ENCODE results near the gene MTHFD2L. TPM values are rescaled to one million over a fixed set of nuclear protein-coding genes. Genes with fewer than 3 reads are reported as not detected.

The MTHFD2L gene
- total RNA-seq, 2 donors from 2014 or later = 13.2 to 13.8 TPM

- no peak overlapping the region for H3K4me3 ChIP-seq
- ATAC-seq = no peak
- WGBS, 2 donors = 95 to 98% methylated on average over 2 of the region's 2 CpGs
Measured at GRCh38 chr4:74167585-74167984, 9.7 kb downstream of the MTHFD2L start.

GRCh38 chr4:74168841-74169240 lies 10.9 kb downstream of the MTHFD2L start:
- DNase-seq (no peak), ATAC-seq (no peak)
- 90 to 92% methylated on average over 2 of the region's 2 CpGs for WGBS, 2 donors
- Histone ChIP-seq H3K9me3 (no peaks in the 10 kb centered on the region), H3K27me3 (no peaks in the 10 kb centered on the region), H3K27ac (no peak overlapping the region), H3K36me3 (replicated peaks in 1 of 2; ENCODE audit: insufficient read depth in 1 of 2, low read depth in 2 of 2) (no peaks in the 10 kb centered on the region), H3K4me1 (no peaks in the 10 kb centered on the region), H3K4me3 (no peak overlapping the region)
- TF ChIP-seq CTCF (IDR thresholded peaks at IDR 0.05) (no peak), POLR2A (IDR thresholded peaks at IDR 0.05) (no peak)
- intact Hi-C loops (cut with DNase I) = no loop called here

More at GRCh38 chr4:74167585-74167984, 9.7 kb downstream of the MTHFD2L start:
- Histone ChIP-seq H3K4me1 (no peaks in the 10 kb centered on the region), H3K27me3 (no peaks in the 10 kb centered on the region), H3K9me3 (no peaks in the 10 kb centered on the region), H3K27ac (no peak overlapping the region), H3K36me3 (replicated peaks in 1 of 2; ENCODE audit: insufficient read depth in 1 of 2, low read depth in 2 of 2) (no peaks in the 10 kb centered on the region)
- intact Hi-C loops (cut with DNase I) = no loop called here
- no peak for DNase-seq
- no peak for TF ChIP-seq CTCF (IDR thresholded peaks at IDR 0.05)
- TF ChIP-seq POLR2A (IDR thresholded peaks at IDR 0.05) = no peak

- DNase-seq (no peak), ATAC-seq (no peak)
- intact Hi-C loops (cut with DNase I) = no loop called here
- no peak overlapping the region for H3K27ac ChIP-seq
- 91 to 94% methylated on average over 5 of the region's 5 CpGs for WGBS, 2 donors
- no peaks in the 10 kb centered on the region for H3K4me1 ChIP-seq
- no peak overlapping the region for H3K4me3 ChIP-seq
- no peaks in the 10 kb centered on the region for H3K9me3 ChIP-seq
- no peaks in the 10 kb centered on the region for H3K36me3 ChIP-seq (replicated peaks in 1 of 2; ENCODE audit: insufficient read depth in 1 of 2, low read depth in 2 of 2)
- no peak for TF ChIP-seq CTCF (IDR thresholded peaks at IDR 0.05)
- TF ChIP-seq POLR2A (IDR thresholded peaks at IDR 0.05) = no peak
- H3K27me3 ChIP-seq = no peaks in the 10 kb centered on the region
Measured at GRCh38 chr4:74173321-74173720, 15.4 kb downstream of the MTHFD2L start.

GRCh38 chr4:74174421-74174820 lies 16.5 kb downstream of the MTHFD2L start:
- no peak for ATAC-seq
- Histone ChIP-seq H3K27me3 (no peaks in the 10 kb centered on the region), H3K9me3 (no peaks in the 10 kb centered on the region), H3K27ac (no peak overlapping the region), H3K4me3 (no peak overlapping the region), H3K36me3 (replicated peaks in 1 of 2; ENCODE audit: insufficient read depth in 1 of 2, low read depth in 2 of 2) (no peaks in the 10 kb centered on the region), H3K4me1 (no peaks in the 10 kb centered on the region)
- TF ChIP-seq POLR2A (IDR thresholded peaks at IDR 0.05) (no peak), CTCF (IDR thresholded peaks at IDR 0.05) (no peak)
- no peak for DNase-seq
- intact Hi-C loops (cut with DNase I) = no loop called here
- 92 to 93% methylated on average over 2 of the region's 2 CpGs for WGBS, 2 donors

GRCh38 chr4:74174941-74175340 lies 17.0 kb downstream of the MTHFD2L start:
- ATAC-seq = no peak
- intact Hi-C loops (cut with DNase I) = no loop called here
- WGBS, 2 donors = 78 to 86% methylated on average over 2 of the region's 2 CpGs

More at GRCh38 chr4:74174941-74175340, 17.0 kb downstream of the MTHFD2L start:
- no peak for DNase-seq
- no peaks in the 10 kb centered on the region for H3K36me3 ChIP-seq (replicated peaks in 1 of 2; ENCODE audit: insufficient read depth in 1 of 2, low read depth in 2 of 2)
- no peak overlapping the region for H3K4me3 ChIP-seq
- no peak overlapping the region for H3K27ac ChIP-seq
- H3K27me3 ChIP-seq = no peaks in the 10 kb centered on the region
- no peaks in the 10 kb centered on the region for H3K9me3 ChIP-seq
- no peaks in the 10 kb centered on the region for H3K4me1 ChIP-seq
- no peak for TF ChIP-seq CTCF (IDR thresholded peaks at IDR 0.05)
- TF ChIP-seq POLR2A (IDR thresholded peaks at IDR 0.05) = no peak

Data from body of pancreas (tissue), 4 donors.